Liver (tissue), 9 donors: ENCODE results near the gene DPEP3. TPM values are rescaled to one million over a fixed set of nuclear protein-coding genes. Genes with fewer than 3 reads are reported as not detected.
"Not testable (repeated sequence)": the region's sequence is repeated elsewhere in the genome, so short reads cannot be mapped to it uniquely, and the experiment has no call there.

Experiments used
- DNase-seq: peaks from one replicate; pipeline ENCODE4 v3.0.0-alpha.2; 2017; ENCODE audit warnings: low spot score
- H3K27ac ChIP-seq, 2 donors: one replicate each; pipeline ENCODE4 v1.7.0; 2013; ENCODE audit warnings: inconsistent platforms in 2 of 2, low read length in 2 of 2, control low read depth in 1 of 2, low read depth in 1 of 2, mild to moderate bottlenecking in 1 of 2
- H3K27me3 ChIP-seq, 4 donors: one replicate each; pipeline versions ENCODE4 v1.6.1 to v1.7.0; 2013; ENCODE audit warnings: low read length in 3 of 4, inconsistent platforms in 1 of 4, mild to moderate bottlenecking in 1 of 4, moderate library complexity in 1 of 4; ENCODE audit not compliant: control insufficient read depth in 4 of 4, insufficient read depth in 4 of 4
- H3K36me3 ChIP-seq, 4 donors: one replicate each; pipeline versions ENCODE4 v1.6.1 to v1.7.0; 2013; ENCODE audit warnings: low read length in 3 of 4, mild to moderate bottlenecking in 3 of 4, low read depth in 1 of 4, moderate library complexity in 1 of 4; ENCODE audit not compliant: control insufficient read depth in 4 of 4, insufficient read depth in 3 of 4
- H3K4me1 ChIP-seq, 4 donors: one replicate each; pipeline versions ENCODE4 v1.6.1 to v1.7.0; 2013; ENCODE audit warnings: low read length in 3 of 4, mild to moderate bottlenecking in 3 of 4, moderate library complexity in 1 of 4; ENCODE audit not compliant: control insufficient read depth in 4 of 4, insufficient read depth in 4 of 4
- H3K4me3 ChIP-seq, 3 donors: one replicate each; pipeline versions ENCODE4 v1.6.1 to v1.7.0; 2013; ENCODE audit warnings: low read length in 3 of 3, control low read depth in 1 of 3, low read depth in 1 of 3, mild to moderate bottlenecking in 1 of 3
- H3K9ac ChIP-seq, 2 donors: one replicate each; pipeline ENCODE4 v1.7.0; 2013; ENCODE audit warnings: low read length in 2 of 2, mild to moderate bottlenecking in 2 of 2, moderate library complexity in 2 of 2, control low read depth in 1 of 2, low read depth in 1 of 2
- H3K9me3 ChIP-seq, 4 donors: one replicate each; pipeline versions ENCODE4 v1.6.1 to v1.7.0; 2013; ENCODE audit warnings: low read length in 3 of 4; ENCODE audit not compliant: control insufficient read depth in 4 of 4
- EGR1 ChIP-seq, 2 donors: IDR thresholded peaks; 2 replicates each; pipeline ENCODE4 v1.6.1; 2016 to 2018; ENCODE audit warnings: antibody characterized with exemption in 2 of 2, low read depth in 2 of 2
- FOXA2 ChIP-seq: IDR thresholded peaks from 2 replicates; pipeline ENCODE4 v1.6.1; 2016; ENCODE audit warnings: antibody characterized with exemption
- HNF4G ChIP-seq: IDR thresholded peaks from 2 replicates; pipeline ENCODE4 v1.6.1; 2016; ENCODE audit warnings: antibody characterized with exemption
- JUND ChIP-seq, 2 donors: IDR thresholded peaks; 2 replicates each; pipeline ENCODE4 v1.6.1; 2016; ENCODE audit warnings: antibody characterized with exemption in 2 of 2
- NR2F2 ChIP-seq: IDR thresholded peaks from 2 replicates; pipeline ENCODE4 v1.6.1; 2016; ENCODE audit warnings: antibody characterized with exemption
- RAD21 ChIP-seq, 2 donors: IDR thresholded peaks; 2 replicates each; pipeline ENCODE4 v1.6.1; 2016; ENCODE audit warnings: antibody characterized with exemption in 2 of 2, mild to moderate bottlenecking in 2 of 2
- RXRA ChIP-seq, 2 donors: IDR thresholded peaks; 2 replicates each; pipeline ENCODE4 v1.6.1; 2017 to 2018; ENCODE audit warnings: antibody characterized with exemption in 2 of 2, mild to moderate bottlenecking in 1 of 2
- TAF1 ChIP-seq: conservative IDR thresholded peaks from 2 replicates; pipeline ENCODE4 v1.6.1; 2016; ENCODE audit warnings: antibody characterized with exemption, mild to moderate bottlenecking
- YY1 ChIP-seq: IDR thresholded peaks from 2 replicates; pipeline ENCODE4 v1.6.1; 2016; ENCODE audit warnings: antibody characterized with exemption, mild to moderate bottlenecking
- WGBS: extraction: QIAGEN DNeasy Blood & Tissue Kit; methylation state at CpG from one replicate; pipeline ENCODE4 v1.1.7; 2013; 5-methylcytosine and 5-hydroxymethylcytosine counted together
- polyA plus RNA-seq, 2 donors: library from polyadenylated mRNA; stranded (reverse) in 1 of 2; unstranded in 1 of 2; fragments of 200-250 nt in 1 of 2; fragments of >200 nt in 1 of 2; fragmentation: Nextera tagmentation in 1 of 2; extraction: Ambion mirVana in 1 of 2; gene quantifications; one replicate each; pipeline versions ENCODE4 v1.2.1 to v1.2.3, GENCODE V29; 2013 to 2015
- total RNA-seq, 2 donors: library from RNA; depleted of rRNA; stranded (reverse); fragments of >200 nt; gene quantifications; one replicate each; pipeline ENCODE4 v1.2.3, GENCODE V29; 2014
- TF ChIP-seq, protein P1 (sequence below): IDR thresholded peaks from 2 replicates; pipeline ENCODE4 v1.6.1; 2016; ENCODE audit warnings: antibody characterized with exemption
- TF ChIP-seq, protein P2 (sequence below): fragments of 150-350 bp; IDR thresholded peaks from 2 replicates; pipeline ENCODE4 v1.5.1; 2017; ENCODE audit warnings: improper control_type of control experiment, low read depth, low read length; ENCODE audit not compliant: missing input control
- TF ChIP-seq, protein P3 (sequence below): IDR thresholded peaks from 2 replicates; pipeline ENCODE4 v1.6.1; 2016; ENCODE audit warnings: antibody characterized with exemption
- donor health status: healthy.
- donor health status: healthy.
- donor health status: healthy.
- donor health status: healthy.
- donor health status: healthy.

Gene DPEP3
- total and polyA plus RNA-seq, 4 donors: 0.08 to 0.37 (median 0.22) TPM; not detected in 1

DNA sequence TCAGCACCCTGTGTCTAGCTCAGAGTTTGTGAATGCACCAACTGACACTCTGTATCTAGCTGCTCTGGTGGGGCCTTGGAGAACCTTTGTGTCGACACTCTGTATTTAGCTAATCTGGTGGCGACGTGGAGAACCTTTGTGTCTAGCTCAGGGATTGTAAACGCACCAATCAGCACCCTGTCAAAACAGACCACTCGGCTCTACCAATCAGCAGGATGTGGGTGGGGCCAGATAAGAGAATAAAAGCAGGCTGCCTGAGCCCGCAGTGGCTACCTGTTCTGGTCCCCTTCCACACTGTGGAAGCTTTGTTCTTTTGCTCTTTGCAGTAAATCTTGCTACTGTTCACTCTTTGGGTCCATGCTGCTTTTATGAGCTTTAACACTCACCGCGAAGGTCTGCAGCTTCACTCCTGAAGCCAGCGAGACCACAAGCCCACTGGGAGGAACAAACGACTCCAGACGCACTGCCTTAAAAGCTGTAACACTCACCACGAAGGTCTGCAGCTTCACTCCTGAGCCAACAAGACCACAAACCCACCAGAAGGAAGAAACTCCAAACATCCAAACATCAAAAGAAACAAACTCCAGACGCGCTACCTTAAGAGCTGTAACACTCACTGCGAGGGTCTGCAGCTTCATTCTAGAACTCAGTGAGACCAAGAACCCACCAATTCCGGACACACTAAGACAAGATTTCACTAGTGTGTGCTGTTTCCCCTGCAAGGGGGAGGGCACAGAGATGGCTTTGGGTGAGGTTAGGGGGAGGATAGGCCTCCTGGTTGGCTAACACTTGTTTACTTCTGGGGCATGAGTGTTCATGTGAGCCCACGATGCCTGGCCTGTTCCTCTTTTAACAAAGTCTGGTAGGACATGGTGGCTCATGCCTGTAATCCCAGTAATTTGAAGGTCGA, 18.7 kb upstream of the DPEP3 start, which contains the start of gene DPEP2:
Gene DPEP2 (minus strand): TSS at position 706 of the 910 bp plus-strand sequence. CDS start 6,272 bp downstream, outside the sequence.
- not testable (repeated sequence) for DNase-seq, H3K4me3 ChIP-seq, H3K36me3 ChIP-seq, H3K9ac ChIP-seq, H3K4me1 ChIP-seq, H3K9me3 ChIP-seq, H3K27me3 ChIP-seq
- H3K27ac ChIP-seq: peak within 1 kb of the TSS; percentile 48 to 61
- 75% methylated on average over 18 of the region's 18 CpGs for WGBS

DNA sequence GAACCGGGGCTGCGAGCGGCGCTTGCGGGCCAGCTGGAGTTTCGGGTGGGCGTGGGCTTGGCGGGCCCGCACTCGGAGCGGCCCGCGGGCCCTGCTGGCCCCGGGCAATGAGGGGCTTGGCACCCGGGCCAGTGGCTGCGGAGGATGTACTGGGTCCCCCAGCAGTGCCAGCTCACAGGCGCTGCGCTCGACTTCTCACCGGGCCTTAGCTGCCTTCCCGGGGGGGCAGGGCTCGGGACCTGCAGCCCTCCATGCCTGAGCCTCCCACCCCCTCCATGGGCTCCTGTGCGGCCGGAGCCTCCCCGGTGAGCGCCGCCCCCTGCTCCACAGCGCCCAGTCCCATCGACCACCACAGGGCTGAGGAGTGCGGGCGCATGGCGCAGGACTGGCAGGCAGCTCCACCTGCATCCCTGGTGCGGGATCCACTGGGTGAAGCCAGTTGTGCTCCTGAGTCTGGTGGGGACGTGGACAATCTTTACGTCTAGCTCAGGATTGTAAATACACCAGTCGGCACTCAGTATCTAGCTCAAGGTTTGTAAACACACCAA, 18.0 kb upstream of the DPEP3 start:
- DNase-seq, H3K27ac ChIP-seq: not testable (repeated sequence)
- 95% methylated on average over 36 of the region's 36 CpGs for WGBS

DNA sequence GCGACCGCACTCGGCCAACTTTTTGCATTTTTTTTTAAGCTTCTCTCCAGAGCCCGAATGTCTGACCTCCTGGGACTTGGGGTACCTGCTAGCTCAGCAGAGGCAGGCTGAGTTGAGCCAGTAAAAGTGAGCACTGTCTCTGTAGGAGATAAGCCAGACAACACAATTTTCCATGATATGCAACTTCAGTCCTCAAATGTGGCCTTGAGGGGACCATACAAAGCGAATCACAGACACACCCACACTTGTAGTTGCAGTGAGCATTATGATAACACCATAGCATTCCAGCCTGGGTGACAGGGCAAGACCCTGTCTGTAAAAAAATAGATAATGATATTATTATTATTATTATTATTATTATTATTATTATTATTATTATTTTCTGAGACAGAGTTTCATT, 16.4 kb upstream of the DPEP3 start:
- Histone ChIP-seq H3K9ac (no peak overlapping the region), H3K27ac (no peak overlapping the region), H3K4me1 (peaks cover 4 to 17% (median 7%) of the 10 kb centered on the region in 4 donors), H3K9me3 (no peaks in the 10 kb centered on the region), H3K27me3 (no peaks in the 10 kb centered on the region), H3K36me3 (no peaks in the 10 kb centered on the region), H3K4me3 (no peak overlapping the region)
- TF ChIP-seq HNF4G: no peak
- TF ChIP-seq, protein P1, sequence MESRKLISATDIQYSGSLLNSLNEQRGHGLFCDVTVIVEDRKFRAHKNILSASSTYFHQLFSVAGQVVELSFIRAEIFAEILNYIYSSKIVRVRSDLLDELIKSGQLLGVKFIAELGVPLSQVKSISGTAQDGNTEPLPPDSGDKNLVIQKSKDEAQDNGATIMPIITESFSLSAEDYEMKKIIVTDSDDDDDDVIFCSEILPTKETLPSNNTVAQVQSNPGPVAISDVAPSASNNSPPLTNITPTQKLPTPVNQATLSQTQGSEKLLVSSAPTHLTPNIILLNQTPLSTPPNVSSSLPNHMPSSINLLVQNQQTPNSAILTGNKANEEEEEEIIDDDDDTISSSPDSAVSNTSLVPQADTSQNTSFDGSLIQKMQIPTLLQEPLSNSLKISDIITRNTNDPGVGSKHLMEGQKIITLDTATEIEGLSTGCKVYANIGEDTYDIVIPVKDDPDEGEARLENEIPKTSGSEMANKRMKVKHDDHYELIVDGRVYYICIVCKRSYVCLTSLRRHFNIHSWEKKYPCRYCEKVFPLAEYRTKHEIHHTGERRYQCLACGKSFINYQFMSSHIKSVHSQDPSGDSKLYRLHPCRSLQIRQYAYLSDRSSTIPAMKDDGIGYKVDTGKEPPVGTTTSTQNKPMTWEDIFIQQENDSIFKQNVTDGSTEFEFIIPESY: no peak
- TF ChIP-seq NR2F2: no peak
- TF ChIP-seq, protein P2, sequence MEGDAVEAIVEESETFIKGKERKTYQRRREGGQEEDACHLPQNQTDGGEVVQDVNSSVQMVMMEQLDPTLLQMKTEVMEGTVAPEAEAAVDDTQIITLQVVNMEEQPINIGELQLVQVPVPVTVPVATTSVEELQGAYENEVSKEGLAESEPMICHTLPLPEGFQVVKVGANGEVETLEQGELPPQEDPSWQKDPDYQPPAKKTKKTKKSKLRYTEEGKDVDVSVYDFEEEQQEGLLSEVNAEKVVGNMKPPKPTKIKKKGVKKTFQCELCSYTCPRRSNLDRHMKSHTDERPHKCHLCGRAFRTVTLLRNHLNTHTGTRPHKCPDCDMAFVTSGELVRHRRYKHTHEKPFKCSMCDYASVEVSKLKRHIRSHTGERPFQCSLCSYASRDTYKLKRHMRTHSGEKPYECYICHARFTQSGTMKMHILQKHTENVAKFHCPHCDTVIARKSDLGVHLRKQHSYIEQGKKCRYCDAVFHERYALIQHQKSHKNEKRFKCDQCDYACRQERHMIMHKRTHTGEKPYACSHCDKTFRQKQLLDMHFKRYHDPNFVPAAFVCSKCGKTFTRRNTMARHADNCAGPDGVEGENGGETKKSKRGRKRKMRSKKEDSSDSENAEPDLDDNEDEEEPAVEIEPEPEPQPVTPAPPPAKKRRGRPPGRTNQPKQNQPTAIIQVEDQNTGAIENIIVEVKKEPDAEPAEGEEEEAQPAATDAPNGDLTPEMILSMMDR: no peak
- TF ChIP-seq RXRA (IDR thresholded peaks at IDR 0.05): no peak
- no peak for TF ChIP-seq RAD21 (IDR thresholded peaks at IDR 0.05)
- no peak for TF ChIP-seq EGR1 (IDR thresholded peaks at IDR 0.05; ENCODE audit: low read depth in 2 of 2)
- TF ChIP-seq TAF1: no peak
- TF ChIP-seq, protein P3, sequence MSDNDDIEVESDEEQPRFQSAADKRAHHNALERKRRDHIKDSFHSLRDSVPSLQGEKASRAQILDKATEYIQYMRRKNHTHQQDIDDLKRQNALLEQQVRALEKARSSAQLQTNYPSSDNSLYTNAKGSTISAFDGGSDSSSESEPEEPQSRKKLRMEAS: no peak
- no peak for TF ChIP-seq JUND (IDR thresholded peaks at IDR 0.05)
- no peak for TF ChIP-seq FOXA2
- TF ChIP-seq YY1: no peak
- DNase-seq: no peak
- 88% methylated on average over 5 of the region's 5 CpGs for WGBS

More for the DNA sequence above, 18.0 kb upstream of the DPEP3 start:
- not testable (repeated sequence) for H3K27me3 ChIP-seq, H3K36me3 ChIP-seq, H3K9ac ChIP-seq, H3K4me3 ChIP-seq, H3K9me3 ChIP-seq
- peaks cover 3 to 11% (median 4%) of the 10 kb centered on the region in 4 donors for H3K4me1 ChIP-seq
